ENCODE results near the gene MANSC1. TPM values are rescaled to one million over a fixed set of nuclear protein-coding genes. Genes with fewer than 3 reads are reported as not detected.

The MANSC1 gene
- total RNA-seq, 2 donors from 2014 or later = 6.6 to 12.1 TPM

- no peak overlapping the region for H3K27ac ChIP-seq (ENCODE audit: low read depth, low read length)
- no peaks in the 10 kb centered on the region for H3K27me3 ChIP-seq (ENCODE audit: control insufficient read depth, insufficient read depth, low read length, poor library complexity, severe bottlenecking)
- Mint-ChIP-seq H3K36me3 (ENCODE audit: low read depth) (peaks cover 9% of the 10 kb centered on the region), H3K4me3 (no peak overlapping the region), H3K27ac (no peak overlapping the region), H3K27me3 (ENCODE audit: insufficient read depth) (no peaks in the 10 kb centered on the region), H3K9me3 (peaks cover 2% of the 10 kb centered on the region), H3K4me1 (peaks cover 27% of the 10 kb centered on the region)
- DNase-seq = no peak
- no peak overlapping the region for H3K4me3 ChIP-seq (ENCODE audit: low read length)
- no peaks in the 10 kb centered on the region for H3K4me1 ChIP-seq (ENCODE audit: control insufficient read depth, insufficient read depth, low read length)
- TF ChIP-seq CTCF (conservative IDR thresholded peaks at IDR 0.05) = peak; percentile 50
- H3K9ac ChIP-seq (ENCODE audit: extremely low read depth, low read length, poor library complexity, severe bottlenecking) = no peak overlapping the region
- H3K36me3 ChIP-seq (ENCODE audit: control insufficient read depth, insufficient read depth, low read length) = no peaks in the 10 kb centered on the region
- 79 to 86% methylated on average over 4 to 7 of the region's 7 CpGs for WGBS, 2 experiments (ENCODE audit: insufficient coverage in 1 of 2, insufficient read length in 1 of 2)
- no peaks in the 10 kb centered on the region for H3K9me3 ChIP-seq (ENCODE audit: control insufficient read depth, low read length)
These were observed 48.2 kb upstream of the MANSC1 start for GRCh38 chr12:12398026-12398859.

GRCh38 chr12:12397184-12397583 lies 47.1 kb upstream of the MANSC1 start:
- no peaks in the 10 kb centered on the region for H3K9me3 ChIP-seq (ENCODE audit: control insufficient read depth, low read length)
- no peak for TF ChIP-seq CTCF (conservative IDR thresholded peaks at IDR 0.05)
- H3K27ac ChIP-seq (ENCODE audit: low read depth, low read length) = no peak overlapping the region
- H3K36me3 Mint-ChIP-seq (ENCODE audit: low read depth) = peaks cover 9% of the 10 kb centered on the region
- H3K36me3 ChIP-seq (ENCODE audit: control insufficient read depth, insufficient read depth, low read length) = no peaks in the 10 kb centered on the region
- H3K4me1 ChIP-seq (ENCODE audit: control insufficient read depth, insufficient read depth, low read length) = no peaks in the 10 kb centered on the region
- peaks cover 2% of the 10 kb centered on the region for H3K9me3 Mint-ChIP-seq
- peaks cover 23% of the 10 kb centered on the region for H3K4me1 Mint-ChIP-seq
- no peaks in the 10 kb centered on the region for H3K27me3 Mint-ChIP-seq (ENCODE audit: insufficient read depth)
- H3K4me3 Mint-ChIP-seq = no peak overlapping the region
- no peak overlapping the region for H3K4me3 ChIP-seq (ENCODE audit: low read length)
- H3K27ac Mint-ChIP-seq = no peak overlapping the region
- H3K9ac ChIP-seq (ENCODE audit: extremely low read depth, low read length, poor library complexity, severe bottlenecking) = no peak overlapping the region
- WGBS, 2 experiments (ENCODE audit: insufficient coverage in 1 of 2, insufficient read length in 1 of 2) = 94% methylated on average over 5 of the region's 5 CpGs
- DNase-seq = no peak
- H3K27me3 ChIP-seq (ENCODE audit: control insufficient read depth, insufficient read depth, low read length, poor library complexity, severe bottlenecking) = no peaks in the 10 kb centered on the region

DNA sequence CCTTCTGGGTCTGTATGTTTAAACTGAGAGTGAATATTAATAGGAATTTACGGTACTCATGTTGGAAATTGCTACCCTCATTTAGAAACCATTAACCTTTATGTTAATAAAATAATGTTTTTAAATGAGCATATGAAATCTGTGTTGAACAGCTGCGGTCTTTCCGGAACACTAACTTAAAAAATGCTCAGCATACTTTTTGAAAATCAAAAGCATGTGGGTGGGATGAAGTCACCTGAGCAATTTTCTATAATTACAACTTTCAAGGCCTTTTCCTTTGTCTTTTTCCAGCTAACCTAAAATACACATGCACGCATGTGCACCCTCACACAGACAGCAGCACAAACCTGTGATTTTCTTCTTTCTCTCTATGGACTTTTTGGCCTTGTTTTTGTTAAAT lies 46.7 kb upstream of the MANSC1 start:
- Histone ChIP-seq H3K27ac (ENCODE audit: low read depth, low read length) (no peak overlapping the region), H3K4me3 (ENCODE audit: low read length) (no peak overlapping the region), H3K4me1 (ENCODE audit: control insufficient read depth, insufficient read depth, low read length) (no peaks in the 10 kb centered on the region), H3K9me3 (ENCODE audit: control insufficient read depth, low read length) (no peaks in the 10 kb centered on the region), H3K36me3 (ENCODE audit: control insufficient read depth, insufficient read depth, low read length) (no peaks in the 10 kb centered on the region), H3K9ac (ENCODE audit: extremely low read depth, low read length, poor library complexity, severe bottlenecking) (no peak overlapping the region), H3K27me3 (ENCODE audit: control insufficient read depth, insufficient read depth, low read length, poor library complexity, severe bottlenecking) (no peaks in the 10 kb centered on the region)
- Mint-ChIP-seq H3K36me3 (ENCODE audit: low read depth) (peaks cover 7% of the 10 kb centered on the region), H3K4me1 (peaks cover 23% of the 10 kb centered on the region), H3K9me3 (no peaks in the 10 kb centered on the region), H3K27me3 (ENCODE audit: insufficient read depth) (no peaks in the 10 kb centered on the region), H3K27ac (no peak overlapping the region), H3K4me3 (no peak overlapping the region)
- WGBS, 2 experiments (ENCODE audit: insufficient coverage in 1 of 2, insufficient read length in 1 of 2) = 100% methylated on average over 3 of the region's 4 CpGs; no CpG with 5 or more reads in 1 of the 2 experiments
- TF ChIP-seq CTCF (conservative IDR thresholded peaks at IDR 0.05) = no peak
- DNase-seq = no peak

Data from endodermal cell (in vitro differentiated cells).